Measurements from ENCODE around the gene DPPA4.

The DPPA4 gene

GRCh38 chr3:109355625-109356441 lies 18.5 kb upstream of the DPPA4 start:
- H3K4me3 ChIP-seq (ENCODE audit: low read depth, low read length), result no peak overlapping the region
- TF ChIP-seq CTCF (IDR thresholded peaks at IDR 0.05; ENCODE audit: low read depth, low read length, missing control alignments), result no peak
- no peak for DNase-seq (ENCODE audit: low read depth)
- in situ Hi-C loops (cut with HindIII; ENCODE audit: low sequenced_read_pairs), result no loop called here

- no peak for TF ChIP-seq CTCF (IDR thresholded peaks at IDR 0.05; ENCODE audit: low read depth, low read length, missing control alignments)
- DNase-seq (ENCODE audit: low read depth), result no peak
- in situ Hi-C loops (cut with HindIII; ENCODE audit: low sequenced_read_pairs), result no loop called here
- H3K4me3 ChIP-seq (ENCODE audit: low read depth, low read length), result no peak overlapping the region
Observed at GRCh38 chr3:109353057-109353456, 15.7 kb upstream of the DPPA4 start.

GRCh38 chr3:109351231-109351630 lies 13.9 kb upstream of the DPPA4 start:
- TF ChIP-seq CTCF (IDR thresholded peaks at IDR 0.05; ENCODE audit: low read depth, low read length, missing control alignments), result no peak
- in situ Hi-C loops (cut with HindIII; ENCODE audit: low sequenced_read_pairs), result no loop called here
- H3K4me3 ChIP-seq (ENCODE audit: low read depth, low read length), result no peak overlapping the region
- DNase-seq (ENCODE audit: low read depth), result no peak

GRCh38 chr3:109346770-109347295 lies 9.5 kb upstream of the DPPA4 start:
- no peak for TF ChIP-seq CTCF (IDR thresholded peaks at IDR 0.05; ENCODE audit: low read depth, low read length, missing control alignments)
- in situ Hi-C loops (cut with HindIII; ENCODE audit: low sequenced_read_pairs), result no loop called here
- DNase-seq (ENCODE audit: low read depth), result peak; percentile 47
- no peak overlapping the region for H3K4me3 ChIP-seq (ENCODE audit: low read depth, low read length)

- H3K4me3 ChIP-seq (ENCODE audit: low read depth, low read length), result no peak overlapping the region
- no peak for TF ChIP-seq CTCF (IDR thresholded peaks at IDR 0.05; ENCODE audit: low read depth, low read length, missing control alignments)
- in situ Hi-C loops (cut with HindIII; ENCODE audit: low sequenced_read_pairs), result no loop called here
- no peak for DNase-seq (ENCODE audit: low read depth)
Observed at GRCh38 chr3:109346099-109346498, 8.8 kb upstream of the DPPA4 start.

GRCh38 chr3:109339714-109340648 lies 2.6 kb upstream of the DPPA4 start:
- no peak overlapping the region for H3K4me3 ChIP-seq (ENCODE audit: low read depth, low read length)
- in situ Hi-C loops (cut with HindIII; ENCODE audit: low sequenced_read_pairs), result no loop called here
- no peak for DNase-seq (ENCODE audit: low read depth)
- no peak for TF ChIP-seq CTCF (IDR thresholded peaks at IDR 0.05; ENCODE audit: low read depth, low read length, missing control alignments)
